ENCODE measurements around the gene TRIM8. TPM values are rescaled to one million over a fixed set of nuclear protein-coding genes. Genes with fewer than 3 reads are reported as not detected.

The TRIM8 gene
- total RNA-seq, 2 donors from 2014 or later, result 106 to 125 TPM

- DNase-seq (ENCODE audit: low spot score), result no peak
- Histone ChIP-seq H3K27me3 (no peaks in the 10 kb centered on the region), H3K4me3 (no peak overlapping the region), H3K9me3 (no peaks in the 10 kb centered on the region), H3K36me3 (peaks cover 7% of the 10 kb centered on the region), H3K27ac (peak overlapping the region; percentile 54 to 84), H3K4me1 (peaks cover 0 to 71% of the 10 kb centered on the region in 2 donors)
- TF ChIP-seq, protein P1, sequence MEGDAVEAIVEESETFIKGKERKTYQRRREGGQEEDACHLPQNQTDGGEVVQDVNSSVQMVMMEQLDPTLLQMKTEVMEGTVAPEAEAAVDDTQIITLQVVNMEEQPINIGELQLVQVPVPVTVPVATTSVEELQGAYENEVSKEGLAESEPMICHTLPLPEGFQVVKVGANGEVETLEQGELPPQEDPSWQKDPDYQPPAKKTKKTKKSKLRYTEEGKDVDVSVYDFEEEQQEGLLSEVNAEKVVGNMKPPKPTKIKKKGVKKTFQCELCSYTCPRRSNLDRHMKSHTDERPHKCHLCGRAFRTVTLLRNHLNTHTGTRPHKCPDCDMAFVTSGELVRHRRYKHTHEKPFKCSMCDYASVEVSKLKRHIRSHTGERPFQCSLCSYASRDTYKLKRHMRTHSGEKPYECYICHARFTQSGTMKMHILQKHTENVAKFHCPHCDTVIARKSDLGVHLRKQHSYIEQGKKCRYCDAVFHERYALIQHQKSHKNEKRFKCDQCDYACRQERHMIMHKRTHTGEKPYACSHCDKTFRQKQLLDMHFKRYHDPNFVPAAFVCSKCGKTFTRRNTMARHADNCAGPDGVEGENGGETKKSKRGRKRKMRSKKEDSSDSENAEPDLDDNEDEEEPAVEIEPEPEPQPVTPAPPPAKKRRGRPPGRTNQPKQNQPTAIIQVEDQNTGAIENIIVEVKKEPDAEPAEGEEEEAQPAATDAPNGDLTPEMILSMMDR (IDR thresholded peaks at IDR 0.05), result no peak
Measured at GRCh38 chr10:102603946-102604345, 40.3 kb upstream of the TRIM8 start.

- H3K4me1 ChIP-seq, result peaks cover 0 to 70% of the 10 kb centered on the region in 2 donors
- TF ChIP-seq, protein P1 (IDR thresholded peaks at IDR 0.05), result no peak
- peaks cover 2% of the 10 kb centered on the region for H3K36me3 ChIP-seq
- no peaks in the 10 kb centered on the region for H3K9me3 ChIP-seq
- H3K27ac ChIP-seq, result peak overlapping the region; percentile 54 to 84
- H3K4me3 ChIP-seq, result no peak overlapping the region
- no peak for DNase-seq (ENCODE audit: low spot score)
- no peaks in the 10 kb centered on the region for H3K27me3 ChIP-seq
Measured at GRCh38 chr10:102604439-102604841, 39.8 kb upstream of the TRIM8 start.

DNA sequence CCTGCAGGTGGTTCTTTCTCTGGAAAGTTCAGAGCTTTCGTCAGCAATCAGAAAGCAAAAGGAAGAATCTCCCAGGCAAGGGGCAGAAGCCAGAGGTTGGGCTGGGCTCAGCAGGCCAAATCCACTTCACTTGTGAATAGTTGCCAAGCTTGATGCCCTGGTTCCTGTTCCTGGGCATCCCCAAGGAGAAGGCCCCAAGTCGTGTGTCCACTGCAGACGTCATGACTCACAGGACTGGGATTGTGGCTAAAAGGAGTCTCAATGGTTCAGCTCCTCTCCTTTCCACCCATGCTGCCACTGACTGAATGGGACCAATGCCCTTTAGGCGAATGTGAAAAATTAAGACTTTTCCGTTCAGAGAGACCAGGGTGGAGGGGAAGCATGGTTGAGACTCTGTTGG, 38.6 kb upstream of the TRIM8 start:
- H3K27me3 ChIP-seq, result no peaks in the 10 kb centered on the region
- no peak overlapping the region for H3K4me3 ChIP-seq
- H3K4me1 ChIP-seq, result peaks cover 0 to 68% of the 10 kb centered on the region in 2 donors
- no peak for DNase-seq (ENCODE audit: low spot score)
- TF ChIP-seq, protein P1 (IDR thresholded peaks at IDR 0.05), result no peak
- no peaks in the 10 kb centered on the region for H3K9me3 ChIP-seq
- no peaks in the 10 kb centered on the region for H3K36me3 ChIP-seq
- peak overlapping the region in 1 of 2 donors; percentile 84 for H3K27ac ChIP-seq

DNA sequence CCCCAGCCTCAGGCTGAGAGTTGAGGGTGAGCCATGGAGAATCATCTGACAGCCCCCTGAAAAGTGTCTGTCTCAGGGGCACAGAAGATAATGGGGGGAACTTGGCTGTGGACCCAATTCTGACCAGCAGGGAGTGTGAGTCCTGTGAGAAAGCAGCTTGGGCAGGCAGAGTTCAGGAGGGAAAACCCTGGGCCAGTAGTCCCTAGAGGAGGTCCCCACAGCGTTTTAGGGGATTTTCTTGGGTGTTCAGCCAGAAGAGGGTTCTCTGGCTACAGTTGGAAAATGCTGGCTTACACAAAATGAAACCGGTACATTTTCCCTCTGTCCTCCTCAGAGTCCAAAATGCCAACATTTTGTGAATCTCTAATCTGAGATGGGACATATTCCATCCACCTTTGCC, 35.8 kb upstream of the TRIM8 start:
- DNase-seq (ENCODE audit: low spot score), result no peak
- H3K4me1 ChIP-seq, result peaks cover 0 to 60% of the 10 kb centered on the region in 2 donors
- H3K4me3 ChIP-seq, result no peak overlapping the region
- no peaks in the 10 kb centered on the region for H3K27me3 ChIP-seq
- no peaks in the 10 kb centered on the region for H3K36me3 ChIP-seq
- TF ChIP-seq, protein P1 (IDR thresholded peaks at IDR 0.05), result no peak
- no peak overlapping the region for H3K27ac ChIP-seq
- H3K9me3 ChIP-seq, result no peaks in the 10 kb centered on the region

GRCh38 chr10:102610441-102610887, 33.8 kb upstream of the TRIM8 start:
- no peak for DNase-seq (ENCODE audit: low spot score)
- no peaks in the 10 kb centered on the region for H3K36me3 ChIP-seq
- peak overlapping the region; percentile 3 to 46 for H3K27ac ChIP-seq
- no peaks in the 10 kb centered on the region for H3K9me3 ChIP-seq
- H3K4me3 ChIP-seq, result no peak overlapping the region
- no peaks in the 10 kb centered on the region for H3K27me3 ChIP-seq
- H3K4me1 ChIP-seq, result peaks cover 0 to 59% of the 10 kb centered on the region in 2 donors
- TF ChIP-seq, protein P1 (IDR thresholded peaks at IDR 0.05), result no peak

DNA sequence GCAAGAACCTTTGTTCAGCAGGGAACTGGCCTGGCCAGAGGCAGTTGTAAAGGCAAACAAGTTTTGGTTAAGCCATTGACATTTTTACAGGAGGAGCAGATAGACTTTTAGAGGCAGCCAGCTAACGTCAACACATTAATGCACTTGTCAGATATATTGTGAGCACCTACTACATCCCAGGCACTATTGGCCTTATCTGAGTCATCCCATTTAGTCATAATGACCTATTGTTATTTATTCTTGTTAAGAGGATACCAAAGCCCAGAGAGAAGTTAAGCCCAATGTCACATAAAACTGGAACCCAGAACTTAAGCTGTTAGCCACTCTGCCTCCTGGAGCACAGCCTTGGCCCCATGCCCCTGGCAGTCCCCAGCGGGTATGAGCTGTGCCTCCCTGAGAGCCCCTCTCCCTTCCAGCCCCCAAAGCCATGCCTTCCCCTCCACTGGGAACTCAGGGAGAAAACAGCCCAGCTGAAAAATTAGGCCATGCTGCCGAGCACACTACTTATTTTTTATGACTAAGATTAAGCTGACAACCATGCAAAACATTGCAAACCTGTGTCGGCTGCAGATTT, 32.7 kb upstream of the TRIM8 start:
- Histone ChIP-seq H3K4me3 (no peak overlapping the region), H3K4me1 (peaks cover 0 to 64% of the 10 kb centered on the region in 2 donors), H3K27me3 (no peaks in the 10 kb centered on the region), H3K36me3 (no peaks in the 10 kb centered on the region), H3K27ac (peak overlapping the region in 1 of 2 donors; percentile 46), H3K9me3 (no peaks in the 10 kb centered on the region)
- no peak for DNase-seq (ENCODE audit: low spot score)
- TF ChIP-seq, protein P1 (IDR thresholded peaks at IDR 0.05), result no peak

Data from right atrium auricular region (tissue), 2 donors.